ENCODE data around the gene RPS16. TPM values are rescaled to one million over a fixed set of nuclear protein-coding genes. Genes with fewer than 3 reads are reported as not detected.

The RPS16 gene
- total and polyA plus RNA-seq, 2 of the 13 experiments (the other 11 are each of a cell fraction or from before 2014, with no cell fraction given) = 488 to 2,583 TPM

GRCh38 chr19:39425744-39426143 is 10.0 kb downstream of the RPS16 start:
- POLR2A ChIA-PET = interaction anchor here (5.7 kb wide), 1 partner anchor 10 kb away, joined by 44 read pairs; the partner anchor contains the start of gene RPS16
- Histone ChIP-seq H2AFZ (ENCODE audit: low read length) (no peak overlapping the region), H3K79me2 (ENCODE audit: insufficient read depth, low read length) (no peaks in the 10 kb centered on the region), H3K4me2 (ENCODE audit: low read depth, low read length) (no peak overlapping the region), H3K27ac (ENCODE audit: extremely low read length, insufficient read depth, low read length) (no peak overlapping the region), H3K27me3 (ENCODE audit: control insufficient read depth in 1 of 2, insufficient read depth in 2 of 2, low read length in 2 of 2) (no peaks in the 10 kb centered on the region), H3K4me3 (replicated peaks in 1 of 3; ENCODE audit: insufficient read depth in 1 of 3, low read depth in 2 of 3, low read length in 3 of 3) (no peak overlapping the region), H3K4me1 (ENCODE audit: insufficient read depth, low read length) (peaks cover 36% of the 10 kb centered on the region), H4K20me1 (ENCODE audit: insufficient read depth, low read length) (no peaks in the 10 kb centered on the region), H3K9me3 (ENCODE audit: low read length) (no peaks in the 10 kb centered on the region), H3K36me3 (replicated peaks in 1 of 2; ENCODE audit: control insufficient read depth in 1 of 2, insufficient read depth in 2 of 2, low read length in 2 of 2) (peaks cover 0 to 4% of the 10 kb centered on the region in 2 experiments; a peak in 2 of 5 replicates), H3K9ac (ENCODE audit: insufficient read depth, low read depth, low read length) (no peak overlapping the region)
- BruUV-seq (replicated peaks) = no TSS peak
- FAIRE-seq (no peak), DNase-seq (ENCODE audit: low spot score) (no peak), ATAC-seq (no peak)
- TF ChIP-seq MTF1 (CRISPR knock-in tag; IDR thresholded peaks at IDR 0.05) = no peak
- in situ Hi-C loops (cut with HindIII; ENCODE audit: extremely low pct_ligation_motif_present, low pct_unique_long_range_greater_than_20kb) = no loop called here
- 95% methylated on average over 7 of the region's 7 CpGs for WGBS (ENCODE audit: low lambda C conversion rate)
- intact Hi-C loops (cut with micrococcal nuclease; ENCODE audit: unreplicated experiment) = no loop called here
- CTCF ChIA-PET (ENCODE audit: low intra/inter-chr PET ratio, low total read pairs) = no interaction called here

- CTCF ChIA-PET (ENCODE audit: low intra/inter-chr PET ratio, low total read pairs) = no interaction called here
- BruUV-seq (replicated peaks) = no TSS peak
- intact Hi-C loops (cut with micrococcal nuclease; ENCODE audit: unreplicated experiment) = no loop called here
Measured at GRCh38 chr19:39424934-39425333, 10.8 kb downstream of the RPS16 start.

More at GRCh38 chr19:39424934-39425333, 10.8 kb downstream of the RPS16 start:
- no peak for FAIRE-seq
- no peaks in the 10 kb centered on the region for H4K20me1 ChIP-seq (ENCODE audit: insufficient read depth, low read length)
- H3K36me3 ChIP-seq (replicated peaks in 1 of 2; ENCODE audit: control insufficient read depth in 1 of 2, insufficient read depth in 2 of 2, low read length in 2 of 2) = peaks cover 0 to 4% of the 10 kb centered on the region in 2 experiments; a peak in 2 of 5 replicates
- no peak overlapping the region for H3K4me2 ChIP-seq (ENCODE audit: low read depth, low read length)
- no peaks in the 10 kb centered on the region for H3K79me2 ChIP-seq (ENCODE audit: insufficient read depth, low read length)
- H3K4me3 ChIP-seq (replicated peaks in 1 of 3; ENCODE audit: insufficient read depth in 1 of 3, low read depth in 2 of 3, low read length in 3 of 3) = no peak overlapping the region
- TF ChIP-seq ZC3H13 (CRISPR knock-in tag; IDR thresholded peaks at IDR 0.05) (0 out of 2 replicates have a peak, but pooled peaks have one; percentile 32), MED13 (CRISPR knock-in tag; IDR thresholded peaks at IDR 0.05) (no peak), MEIS1 (CRISPR knock-in tag; IDR thresholded peaks at IDR 0.05; ENCODE audit: borderline replicate concordance) (no peak), STAG1 (CRISPR knock-in tag; IDR thresholded peaks at IDR 0.05) (no peak), AHR (CRISPR knock-in tag; IDR thresholded peaks at IDR 0.05) (no peak), AGO2 (optimal IDR thresholded peaks at IDR 0.05; ENCODE audit: low read depth, low read length) (peak; percentile 41)
- H3K9ac ChIP-seq (ENCODE audit: insufficient read depth, low read depth, low read length) = no peak overlapping the region
- DNase-seq (ENCODE audit: low spot score) = no peak
- POLR2A ChIA-PET = interaction anchor here (5.7 kb wide), 1 partner anchor 11 kb away, joined by 44 read pairs; the partner anchor contains the start of gene RPS16
- peaks cover 28% of the 10 kb centered on the region for H3K4me1 ChIP-seq (ENCODE audit: insufficient read depth, low read length)
- H3K27me3 ChIP-seq (ENCODE audit: control insufficient read depth in 1 of 2, insufficient read depth in 2 of 2, low read length in 2 of 2) = no peaks in the 10 kb centered on the region
- no peak overlapping the region for H2AFZ ChIP-seq (ENCODE audit: low read length)
- in situ Hi-C loops (cut with HindIII; ENCODE audit: extremely low pct_ligation_motif_present, low pct_unique_long_range_greater_than_20kb) = no loop called here
- ATAC-seq = no peak
- WGBS (ENCODE audit: low lambda C conversion rate) = 93% methylated on average over 16 of the region's 16 CpGs
- H3K27ac ChIP-seq (ENCODE audit: extremely low read length, insufficient read depth, low read length) = no peak overlapping the region
- no peaks in the 10 kb centered on the region for H3K9me3 ChIP-seq (ENCODE audit: low read length)

Data from HepG2 (cell line).